Measurements from ENCODE around the gene CYTH1. TPM values are rescaled to one million over a fixed set of nuclear protein-coding genes. Genes with fewer than 3 reads are reported as not detected.

Gene CYTH1
- total RNA-seq, 3 donors from 2014 or later, result 55.9 to 99.3 (median 82.8) TPM

GRCh38 chr17:78818932-78819331 lies 36.9 kb upstream of the CYTH1 start:
- Mint-ChIP-seq H3K4me1 (ENCODE audit: low read depth) (peaks cover 52% of the 10 kb centered on the region), H3K27me3 (ENCODE audit: low read depth) (no peaks in the 10 kb centered on the region), H3K36me3 (ENCODE audit: insufficient read depth) (peaks cover 70% of the 10 kb centered on the region), H3K9me3 (no peaks in the 10 kb centered on the region), H3K4me3 (peak overlapping the region; percentile 16)
- no peak for ATAC-seq
- no peak for DNase-seq

GRCh38 chr17:78818152-78818846 lies 36.2 kb upstream of the CYTH1 start:
- Mint-ChIP-seq H3K4me1 (ENCODE audit: low read depth) (peaks cover 51% of the 10 kb centered on the region), H3K27me3 (ENCODE audit: low read depth) (no peaks in the 10 kb centered on the region), H3K36me3 (ENCODE audit: insufficient read depth) (peaks cover 66% of the 10 kb centered on the region), H3K4me3 (peak overlapping the region; percentile 16), H3K9me3 (no peaks in the 10 kb centered on the region)
- ATAC-seq (no peak), DNase-seq (no peak)

DNA sequence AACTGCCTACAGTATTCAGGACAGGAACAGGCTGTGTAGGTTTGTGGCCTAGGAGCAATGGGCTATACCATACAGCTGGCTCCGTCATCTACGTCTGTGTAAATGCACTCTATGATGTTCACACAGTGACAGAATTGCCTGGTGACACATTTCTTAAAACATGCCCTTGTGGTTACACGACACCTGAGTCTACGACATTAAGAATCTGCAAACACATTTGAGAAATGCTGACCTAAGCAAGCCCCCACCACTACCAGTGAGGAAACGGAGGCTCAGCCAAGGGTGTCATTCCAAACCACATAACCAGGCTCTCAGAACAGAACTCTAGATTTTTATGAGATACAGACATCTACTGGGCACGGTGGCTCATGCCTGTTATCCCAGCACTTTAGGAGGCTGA lies 35.0 kb upstream of the CYTH1 start:
- Mint-ChIP-seq H3K4me3 (peak overlapping the region; percentile 45), H3K4me1 (ENCODE audit: low read depth) (peaks cover 49% of the 10 kb centered on the region), H3K9me3 (no peaks in the 10 kb centered on the region), H3K36me3 (ENCODE audit: insufficient read depth) (peaks cover 63% of the 10 kb centered on the region), H3K27me3 (ENCODE audit: low read depth) (no peaks in the 10 kb centered on the region)
- DNase-seq (peak; percentile 52), ATAC-seq (peak; percentile 94 to 96)

DNA sequence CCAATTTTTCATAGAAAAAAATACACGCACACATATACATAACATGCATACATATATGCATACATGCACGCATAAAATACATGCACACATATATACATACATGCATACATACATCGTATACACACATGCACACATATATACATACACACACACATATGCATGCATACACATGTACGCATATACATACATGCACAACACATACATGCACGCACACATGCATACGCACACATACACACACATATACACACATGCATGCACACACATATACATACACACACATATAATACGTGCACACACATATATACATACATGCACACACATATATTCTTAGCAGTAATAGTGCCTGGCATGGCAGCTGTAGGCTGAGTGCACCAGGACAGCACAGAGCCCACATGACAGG lies 33.6 kb upstream of the CYTH1 start:
- ATAC-seq, result no peak
- DNase-seq, result no peak
- H3K4me3 Mint-ChIP-seq, result no peak overlapping the region
- H3K9me3 Mint-ChIP-seq, result no peaks in the 10 kb centered on the region
- H3K27me3 Mint-ChIP-seq (ENCODE audit: low read depth), result no peaks in the 10 kb centered on the region
- H3K36me3 Mint-ChIP-seq (ENCODE audit: insufficient read depth), result peaks cover 61% of the 10 kb centered on the region
- H3K4me1 Mint-ChIP-seq (ENCODE audit: low read depth), result peaks cover 43% of the 10 kb centered on the region

DNA sequence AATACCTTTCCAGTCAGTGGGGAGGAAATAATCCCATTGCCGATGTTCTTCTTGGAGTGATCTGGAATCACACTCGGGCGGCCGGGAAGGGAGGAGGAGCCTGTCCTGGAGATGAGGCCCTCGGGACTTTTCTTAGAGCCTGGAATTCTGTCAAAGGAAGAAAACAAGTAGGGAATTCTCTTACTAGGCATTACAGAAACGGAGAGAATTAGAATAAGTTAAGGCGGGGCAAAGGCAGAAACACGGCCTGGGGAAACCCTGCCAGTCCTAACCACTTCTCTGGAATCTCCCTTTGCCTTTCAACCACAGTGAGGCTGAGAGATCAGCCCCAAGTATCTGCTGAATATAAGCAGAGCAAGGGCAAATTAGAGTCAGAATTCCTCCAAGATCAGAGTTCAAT lies 30.8 kb upstream of the CYTH1 start:
- DNase-seq (no peak), ATAC-seq (no peak)
- Mint-ChIP-seq H3K4me3 (no peak overlapping the region), H3K27me3 (ENCODE audit: low read depth) (no peaks in the 10 kb centered on the region), H3K36me3 (ENCODE audit: insufficient read depth) (peaks cover 56% of the 10 kb centered on the region), H3K4me1 (ENCODE audit: low read depth) (peaks cover 21% of the 10 kb centered on the region), H3K9me3 (no peaks in the 10 kb centered on the region)

GRCh38 chr17:78808163-78808562 lies 26.1 kb upstream of the CYTH1 start:
- DNase-seq (no peak), ATAC-seq (no peak)
- peaks cover 65% of the 10 kb centered on the region for H3K36me3 Mint-ChIP-seq (ENCODE audit: insufficient read depth)
- H3K4me3 Mint-ChIP-seq, result no peak overlapping the region
- H3K4me1 Mint-ChIP-seq (ENCODE audit: low read depth), result peaks cover 33% of the 10 kb centered on the region
- no peaks in the 10 kb centered on the region for H3K9me3 Mint-ChIP-seq
- H3K27me3 Mint-ChIP-seq (ENCODE audit: low read depth), result no peaks in the 10 kb centered on the region

DNA sequence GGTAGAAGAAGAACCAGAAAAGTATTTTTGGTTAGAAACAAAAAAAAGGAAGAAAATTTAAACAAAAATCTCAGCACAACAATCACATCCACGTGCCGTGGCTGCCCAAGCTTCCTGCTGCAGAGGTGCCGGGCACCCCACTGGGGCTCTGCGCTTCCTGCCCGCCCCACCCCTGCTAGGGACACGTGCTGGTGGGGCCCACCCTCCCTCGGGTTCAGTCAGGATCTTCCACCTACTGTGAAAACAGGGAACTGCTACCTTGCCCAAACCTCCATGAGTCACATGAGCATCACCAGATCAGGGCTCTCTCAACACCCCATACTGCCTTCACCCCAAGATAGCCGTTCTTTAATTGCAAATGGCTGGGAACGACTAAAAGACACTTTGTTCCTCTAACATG lies 24.4 kb upstream of the CYTH1 start:
- Mint-ChIP-seq H3K4me3 (no peak overlapping the region), H3K36me3 (ENCODE audit: insufficient read depth) (peaks cover 64% of the 10 kb centered on the region), H3K9me3 (no peaks in the 10 kb centered on the region), H3K27me3 (ENCODE audit: low read depth) (no peaks in the 10 kb centered on the region), H3K4me1 (ENCODE audit: low read depth) (peaks cover 39% of the 10 kb centered on the region)
- ATAC-seq, result peak; percentile 51 to 59
- DNase-seq, result peak; percentile 56

- ATAC-seq (peak; percentile 85 to 93), DNase-seq (peak; percentile 77)
- H3K9me3 Mint-ChIP-seq, result no peaks in the 10 kb centered on the region
- peaks cover 44% of the 10 kb centered on the region for H3K4me1 Mint-ChIP-seq (ENCODE audit: low read depth)
- no peaks in the 10 kb centered on the region for H3K27me3 Mint-ChIP-seq (ENCODE audit: low read depth)
- H3K4me3 Mint-ChIP-seq, result peak overlapping the region; percentile 40
- H3K36me3 Mint-ChIP-seq (ENCODE audit: insufficient read depth), result peaks cover 63% of the 10 kb centered on the region
Observed at GRCh38 chr17:78805301-78805700, 23.2 kb upstream of the CYTH1 start.

DNA sequence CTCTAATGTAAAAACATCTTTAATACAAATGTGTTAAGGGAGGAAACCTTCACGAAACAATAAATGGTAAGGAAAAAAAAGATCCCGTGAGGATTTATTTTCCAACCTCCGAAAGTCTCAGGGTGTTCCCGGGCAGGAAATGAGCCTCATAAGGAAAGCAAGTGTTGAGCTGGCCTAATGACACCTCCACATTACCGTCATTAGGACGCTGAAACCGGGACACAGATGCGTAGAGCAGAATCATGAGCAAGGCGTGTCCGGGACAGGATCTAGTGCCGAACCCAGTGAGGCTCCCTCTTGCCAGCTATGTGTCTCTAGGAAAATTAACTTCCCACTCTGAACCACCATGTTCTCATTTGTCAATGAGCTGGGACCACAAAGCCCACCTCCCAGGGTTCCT lies 22.7 kb upstream of the CYTH1 start:
- ATAC-seq (peak; percentile 36 to 49), DNase-seq (no peak)
- Mint-ChIP-seq H3K4me3 (no peak overlapping the region), H3K4me1 (ENCODE audit: low read depth) (peaks cover 47% of the 10 kb centered on the region), H3K36me3 (ENCODE audit: insufficient read depth) (peaks cover 64% of the 10 kb centered on the region), H3K27me3 (ENCODE audit: low read depth) (no peaks in the 10 kb centered on the region), H3K9me3 (no peaks in the 10 kb centered on the region)

DNA sequence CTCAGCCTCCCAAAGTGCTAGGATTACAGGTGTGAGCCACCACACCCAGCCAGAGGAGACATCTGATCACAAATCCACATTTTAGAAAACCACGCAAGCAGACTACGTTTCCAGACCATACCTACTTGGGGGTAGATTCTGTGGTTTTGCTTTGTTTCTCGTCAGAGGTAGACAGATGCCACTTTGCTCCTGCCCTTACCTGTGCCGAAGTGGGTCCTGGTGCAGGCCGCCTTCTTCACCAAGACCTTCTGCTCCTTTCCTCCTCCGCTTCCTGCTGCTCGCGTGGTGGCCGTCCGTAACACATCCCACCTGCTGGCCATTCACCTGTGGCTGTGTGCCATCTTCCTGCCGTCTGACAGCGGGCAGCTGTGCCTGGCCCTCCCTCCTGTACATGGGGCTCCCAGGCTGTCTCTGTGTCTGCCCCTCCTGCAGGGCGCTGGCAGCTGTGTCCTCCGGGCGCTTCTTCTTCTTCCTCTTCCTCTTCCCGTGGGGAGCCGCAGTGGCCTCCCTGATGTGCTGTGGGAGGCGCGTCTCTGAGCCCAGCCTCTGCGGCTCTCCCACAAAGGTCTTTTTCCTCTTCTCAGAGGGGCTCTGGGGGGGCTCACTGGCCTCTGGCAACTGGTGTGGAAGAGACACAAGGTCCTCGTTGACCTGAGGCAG lies 21.2 kb upstream of the CYTH1 start:
- no peak for ATAC-seq
- H3K36me3 Mint-ChIP-seq (ENCODE audit: insufficient read depth), result peaks cover 68% of the 10 kb centered on the region

GRCh38 chr17:78802459-78802858 lies 20.4 kb upstream of the CYTH1 start:
- Mint-ChIP-seq H3K9me3 (no peaks in the 10 kb centered on the region), H3K4me1 (ENCODE audit: low read depth) (peaks cover 66% of the 10 kb centered on the region), H3K4me3 (no peak overlapping the region), H3K27me3 (ENCODE audit: low read depth) (no peaks in the 10 kb centered on the region), H3K36me3 (ENCODE audit: insufficient read depth) (peaks cover 75% of the 10 kb centered on the region)
- no peak for ATAC-seq
- DNase-seq, result no peak

More for the DNA sequence above, 21.2 kb upstream of the CYTH1 start:
- DNase-seq, result no peak
- Mint-ChIP-seq H3K27me3 (ENCODE audit: low read depth) (no peaks in the 10 kb centered on the region), H3K4me3 (no peak overlapping the region), H3K4me1 (ENCODE audit: low read depth) (peaks cover 61% of the 10 kb centered on the region), H3K9me3 (no peaks in the 10 kb centered on the region)

DNA sequence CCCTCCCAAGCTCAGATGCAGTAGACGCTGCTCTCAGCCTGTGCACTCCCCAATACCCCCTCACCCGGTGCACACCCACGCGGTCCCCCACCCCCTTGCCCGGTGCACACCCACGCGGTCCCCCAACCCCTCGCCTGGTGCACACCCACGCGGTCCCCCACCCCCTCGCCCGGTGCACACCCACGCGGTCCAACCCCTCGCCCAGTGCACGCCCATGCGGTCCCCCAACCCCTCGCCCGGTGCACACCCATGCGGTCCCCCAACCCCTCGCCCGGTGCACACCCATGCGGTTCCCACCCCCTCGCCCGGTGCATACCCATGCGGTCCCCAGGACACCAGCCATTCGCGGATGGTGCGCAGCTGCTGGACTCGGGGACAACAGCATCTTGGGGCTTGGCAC lies 19.9 kb upstream of the CYTH1 start:
- no peaks in the 10 kb centered on the region for H3K27me3 Mint-ChIP-seq (ENCODE audit: low read depth)
- no peak for DNase-seq
- H3K4me1 Mint-ChIP-seq (ENCODE audit: low read depth), result peaks cover 67% of the 10 kb centered on the region
- peaks cover 72% of the 10 kb centered on the region for H3K36me3 Mint-ChIP-seq (ENCODE audit: insufficient read depth)
- H3K4me3 Mint-ChIP-seq, result no peak overlapping the region
- ATAC-seq, result no peak
- no peaks in the 10 kb centered on the region for H3K9me3 Mint-ChIP-seq

- H3K27me3 Mint-ChIP-seq (ENCODE audit: low read depth), result no peaks in the 10 kb centered on the region
- no peak overlapping the region for H3K4me3 Mint-ChIP-seq
- H3K4me1 Mint-ChIP-seq (ENCODE audit: low read depth), result peaks cover 62% of the 10 kb centered on the region
- ATAC-seq (no peak), DNase-seq (no peak)
- H3K36me3 Mint-ChIP-seq (ENCODE audit: insufficient read depth), result peaks cover 72% of the 10 kb centered on the region
- H3K9me3 Mint-ChIP-seq, result no peaks in the 10 kb centered on the region
Observed at GRCh38 chr17:78800132-78800931, 18.3 kb upstream of the CYTH1 start.

DNA sequence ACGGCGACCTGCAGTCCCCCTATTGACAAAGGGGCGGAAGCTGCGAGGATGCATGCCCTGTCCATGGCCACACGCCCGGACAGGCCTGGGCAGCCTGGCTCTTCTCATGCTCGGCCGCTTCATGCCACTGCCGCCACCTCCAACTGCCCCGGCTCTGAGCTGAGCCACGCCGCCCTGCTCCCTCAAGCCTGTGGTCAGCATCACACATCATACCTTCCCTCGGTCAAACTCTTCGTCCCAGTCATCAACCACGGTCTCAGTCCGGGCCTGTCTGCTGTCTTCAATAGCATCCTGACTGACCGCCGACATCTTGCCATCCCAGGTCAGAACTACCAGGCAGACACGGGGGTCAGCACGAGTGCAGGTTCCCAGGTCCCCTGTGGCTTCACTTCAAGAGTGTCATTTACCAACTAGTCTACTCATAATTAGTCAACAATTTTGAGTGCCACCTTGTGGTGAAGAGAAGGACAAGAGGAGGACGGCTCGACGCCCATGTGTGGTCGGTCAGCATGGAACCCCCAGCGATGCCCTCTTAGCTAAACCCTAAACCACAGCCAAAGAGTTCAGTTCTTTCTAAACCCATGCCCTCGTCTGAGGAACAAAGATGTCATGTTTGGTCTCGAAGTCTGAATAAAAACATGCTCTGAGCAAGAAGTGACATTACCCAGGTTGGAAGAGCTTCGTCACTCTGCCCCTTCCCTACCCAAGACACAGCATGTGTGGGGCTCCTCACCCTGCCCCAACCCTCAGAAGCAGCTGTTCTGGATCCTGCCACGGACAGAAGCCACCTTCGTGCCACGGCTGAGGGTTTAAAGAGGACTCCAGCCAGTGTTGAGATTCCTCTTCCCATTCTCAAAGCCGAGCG lies 16.9 kb upstream of the CYTH1 start:
- no peak for DNase-seq
- Mint-ChIP-seq H3K9me3 (no peaks in the 10 kb centered on the region), H3K4me1 (ENCODE audit: low read depth) (peaks cover 58% of the 10 kb centered on the region), H3K4me3 (no peak overlapping the region), H3K36me3 (ENCODE audit: insufficient read depth) (peaks cover 74% of the 10 kb centered on the region), H3K27me3 (ENCODE audit: low read depth) (no peaks in the 10 kb centered on the region)
- peak; percentile 54 to 59 for ATAC-seq

Data from activated T-cell treated with anti-CD3 and anti-CD28 coated beads, Interleukin-2, amount 50 U/mL, for 4 hours (primary cell).